ENCODE measurements around the gene ZNF580.

ZNF580 gene

DNA sequence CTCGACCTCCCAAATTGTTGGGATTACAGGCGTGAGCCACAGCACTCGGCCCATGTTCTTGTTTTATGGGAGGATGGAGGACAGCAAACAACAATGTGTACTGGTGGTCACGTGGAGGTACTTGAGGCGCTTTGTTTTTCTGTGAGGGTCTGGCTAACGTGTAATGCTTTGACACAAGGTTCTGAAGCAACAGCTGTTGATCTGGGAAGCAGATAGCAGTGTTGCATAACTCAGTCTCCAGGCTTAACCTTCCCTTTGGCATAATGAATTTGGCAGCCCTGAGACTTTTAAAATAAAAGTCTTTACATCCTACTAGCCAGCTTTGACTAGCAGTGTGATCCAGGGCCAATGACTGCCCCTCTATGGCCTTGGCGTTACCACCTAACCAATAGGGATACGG lies 6.9 kb upstream of the ZNF580 start:
- Histone ChIP-seq H3K9ac (ENCODE audit: low read length) (no peak overlapping the region), H3K36me3 (ENCODE audit: insufficient read depth, low read length) (no peaks in the 10 kb centered on the region), H3K4me3 (ENCODE audit: low read depth in 1 of 2, low read length in 2 of 2) (no peak overlapping the region), H3K9me3 (ENCODE audit: low read length) (no peaks in the 10 kb centered on the region), H3K27ac (ENCODE audit: low read depth, low read length) (peak overlapping the region; percentile 27), H3K4me1 (ENCODE audit: insufficient read depth, low read length) (peaks cover 28% of the 10 kb centered on the region), H3K27me3 (ENCODE audit: control insufficient read depth in 1 of 2, insufficient read depth in 2 of 2, low read length in 2 of 2) (no peaks in the 10 kb centered on the region)

DNA sequence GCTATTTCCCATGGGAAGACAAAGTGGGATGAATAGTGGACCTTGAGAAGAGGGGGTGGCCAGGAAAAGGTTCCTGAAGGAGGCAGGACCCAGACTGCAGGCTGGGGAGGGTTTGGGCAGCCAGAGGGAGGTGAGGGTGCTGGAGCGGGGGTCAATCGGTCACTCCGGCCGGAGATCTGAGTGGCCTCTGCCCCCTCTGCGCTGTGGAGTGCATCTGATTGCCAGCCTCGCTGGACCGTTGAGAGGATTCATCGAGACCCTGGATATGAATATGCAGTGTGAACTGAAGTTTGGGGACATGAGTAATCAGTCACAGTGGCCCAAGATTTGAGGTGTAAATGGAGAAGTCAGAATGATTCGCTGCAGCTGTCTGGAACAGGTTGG lies 5.5 kb upstream of the ZNF580 start:
- Histone ChIP-seq H3K4me3 (ENCODE audit: low read depth in 1 of 2, low read length in 2 of 2) (peak overlapping the region; percentile 47 to 98), H3K9ac (ENCODE audit: low read length) (peak overlapping the region; percentile 100), H3K36me3 (ENCODE audit: insufficient read depth, low read length) (no peaks in the 10 kb centered on the region), H3K4me1 (ENCODE audit: insufficient read depth, low read length) (peaks cover 42% of the 10 kb centered on the region), H3K27me3 (ENCODE audit: control insufficient read depth in 1 of 2, insufficient read depth in 2 of 2, low read length in 2 of 2) (no peaks in the 10 kb centered on the region), H3K27ac (ENCODE audit: low read depth, low read length) (peak overlapping the region; percentile 43), H3K9me3 (ENCODE audit: low read length) (no peaks in the 10 kb centered on the region)

DNA sequence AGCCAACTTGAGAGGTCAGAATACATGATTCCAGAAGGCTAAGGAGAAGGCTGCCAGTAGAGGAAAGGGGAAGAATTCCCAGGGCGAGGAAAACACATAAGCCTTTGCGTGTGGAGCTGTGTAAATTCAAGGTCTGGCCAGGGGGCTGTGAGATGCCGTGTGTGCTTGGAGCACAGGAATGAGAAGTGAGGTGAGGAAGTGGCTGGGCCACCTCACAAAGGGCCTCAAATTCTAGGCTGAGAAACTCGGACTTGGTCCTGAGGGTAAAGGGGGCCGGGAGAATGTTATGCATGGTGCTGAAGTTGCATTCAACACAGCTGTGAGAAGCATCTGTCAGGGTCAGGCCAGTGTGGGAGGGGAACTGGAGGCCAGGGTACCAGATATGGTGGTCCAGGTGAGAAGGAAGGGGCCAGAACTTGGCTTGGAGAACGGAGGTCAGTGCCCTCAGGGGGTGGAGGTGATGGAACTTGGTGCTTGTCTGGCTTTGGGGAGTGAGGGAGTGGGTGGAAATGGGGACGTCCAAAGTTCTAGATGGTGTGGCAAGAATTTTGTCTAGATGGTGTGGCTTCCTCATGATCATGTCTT lies 4.9 kb upstream of the ZNF580 start:
- no peaks in the 10 kb centered on the region for H3K9me3 ChIP-seq (ENCODE audit: low read length)
- peaks cover 44% of the 10 kb centered on the region for H3K4me1 ChIP-seq (ENCODE audit: insufficient read depth, low read length)
- peak overlapping the region; percentile 47 to 98 for H3K4me3 ChIP-seq (ENCODE audit: low read depth in 1 of 2, low read length in 2 of 2)

DNA sequence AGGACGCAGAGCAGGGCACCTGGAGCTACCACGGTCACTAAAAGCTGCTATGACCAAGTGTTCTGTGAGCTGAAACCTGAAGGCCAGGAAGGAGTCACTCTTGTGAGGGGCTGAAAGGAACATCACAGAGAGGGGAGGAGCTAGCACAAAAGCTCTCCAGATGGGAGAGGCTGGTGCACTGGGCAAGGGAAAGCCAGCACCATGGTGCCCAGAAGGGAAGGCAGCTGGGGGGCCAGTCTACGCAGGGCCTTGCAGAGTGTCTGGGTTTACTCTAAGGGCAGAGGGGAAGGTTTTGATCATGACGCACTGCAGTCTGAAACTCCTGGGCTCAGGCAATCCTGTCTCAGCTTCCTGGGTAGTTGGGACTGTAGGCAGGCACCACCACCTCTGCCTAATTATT lies 4.1 kb upstream of the ZNF580 start:
- H3K9ac ChIP-seq (ENCODE audit: low read length): no peak overlapping the region
- H3K27me3 ChIP-seq (ENCODE audit: control insufficient read depth in 1 of 2, insufficient read depth in 2 of 2, low read length in 2 of 2): no peaks in the 10 kb centered on the region
- peak overlapping the region in 1 of 2 donors; percentile 98 for H3K4me3 ChIP-seq (ENCODE audit: low read depth in 1 of 2, low read length in 2 of 2)
- no peaks in the 10 kb centered on the region for H3K36me3 ChIP-seq (ENCODE audit: insufficient read depth, low read length)
- H3K27ac ChIP-seq (ENCODE audit: low read depth, low read length): no peak overlapping the region
- no peaks in the 10 kb centered on the region for H3K9me3 ChIP-seq (ENCODE audit: low read length)
- H3K4me1 ChIP-seq (ENCODE audit: insufficient read depth, low read length): peaks cover 44% of the 10 kb centered on the region

More for the DNA sequence above, 4.9 kb upstream of the ZNF580 start:
- Histone ChIP-seq H3K27me3 (ENCODE audit: control insufficient read depth in 1 of 2, insufficient read depth in 2 of 2, low read length in 2 of 2) (no peaks in the 10 kb centered on the region), H3K9ac (ENCODE audit: low read length) (peak overlapping the region; percentile 100), H3K27ac (ENCODE audit: low read depth, low read length) (peak overlapping the region; percentile 43), H3K36me3 (ENCODE audit: insufficient read depth, low read length) (no peaks in the 10 kb centered on the region)

DNA sequence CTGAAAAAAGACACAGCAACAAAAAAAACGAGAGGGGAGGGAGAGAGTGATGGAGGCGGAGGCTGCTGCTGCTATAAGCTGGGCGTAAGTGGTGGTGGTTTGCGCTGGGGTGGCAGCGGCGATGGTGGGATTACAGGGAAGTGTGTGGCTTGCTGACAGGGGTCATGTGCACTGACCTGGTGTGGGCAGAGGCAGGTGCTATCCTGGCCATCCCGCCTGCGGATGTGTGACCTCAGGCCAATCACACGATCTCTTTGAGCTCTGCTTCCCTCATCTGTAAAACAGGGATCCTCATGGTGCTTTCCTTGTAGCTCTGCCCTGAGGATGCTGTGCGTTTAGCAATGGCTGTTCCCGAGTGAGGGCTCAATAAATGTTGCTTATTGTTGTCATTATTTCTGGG lies 3.3 kb upstream of the ZNF580 start:
- Histone ChIP-seq H3K4me3 (ENCODE audit: low read depth in 1 of 2, low read length in 2 of 2) (no peak overlapping the region), H3K9me3 (ENCODE audit: low read length) (no peaks in the 10 kb centered on the region), H3K9ac (ENCODE audit: low read length) (no peak overlapping the region), H3K36me3 (ENCODE audit: insufficient read depth, low read length) (no peaks in the 10 kb centered on the region), H3K27ac (ENCODE audit: low read depth, low read length) (no peak overlapping the region), H3K27me3 (ENCODE audit: control insufficient read depth in 1 of 2, insufficient read depth in 2 of 2, low read length in 2 of 2) (no peaks in the 10 kb centered on the region), H3K4me1 (ENCODE audit: insufficient read depth, low read length) (peaks cover 44% of the 10 kb centered on the region)

DNA sequence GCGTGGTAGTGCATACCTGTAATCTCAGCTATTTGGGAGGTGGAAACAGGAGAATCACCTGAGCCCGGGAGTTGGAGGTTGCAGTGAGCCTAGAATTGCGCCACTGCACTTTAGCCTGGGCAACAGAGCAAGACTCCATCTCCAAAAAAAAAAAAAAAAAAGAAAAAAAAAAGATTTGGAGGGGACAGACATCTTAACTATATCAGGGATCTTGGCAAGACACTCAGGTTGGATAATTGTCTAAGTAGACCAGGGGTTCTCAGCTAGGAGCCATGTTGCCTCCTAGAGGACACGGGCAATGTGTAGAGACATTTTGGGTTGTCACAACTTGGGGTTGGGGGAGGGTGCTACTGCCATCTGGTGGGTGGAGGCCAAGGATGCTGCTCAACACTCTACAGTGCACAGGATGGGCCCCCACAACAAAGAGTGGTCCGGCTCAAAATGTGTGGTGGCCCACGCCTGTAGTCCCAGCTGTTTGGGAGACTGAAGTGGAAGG lies 1.9 kb upstream of the ZNF580 start:
- no peaks in the 10 kb centered on the region for H3K36me3 ChIP-seq (ENCODE audit: insufficient read depth, low read length)
- peaks cover 44% of the 10 kb centered on the region for H3K4me1 ChIP-seq (ENCODE audit: insufficient read depth, low read length)
- H3K9ac ChIP-seq (ENCODE audit: low read length): no peak overlapping the region
- H3K4me3 ChIP-seq (ENCODE audit: low read depth in 1 of 2, low read length in 2 of 2): no peak overlapping the region
- H3K9me3 ChIP-seq (ENCODE audit: low read length): no peaks in the 10 kb centered on the region
- no peaks in the 10 kb centered on the region for H3K27me3 ChIP-seq (ENCODE audit: control insufficient read depth in 1 of 2, insufficient read depth in 2 of 2, low read length in 2 of 2)
- no peak overlapping the region for H3K27ac ChIP-seq (ENCODE audit: low read depth, low read length)

DNA sequence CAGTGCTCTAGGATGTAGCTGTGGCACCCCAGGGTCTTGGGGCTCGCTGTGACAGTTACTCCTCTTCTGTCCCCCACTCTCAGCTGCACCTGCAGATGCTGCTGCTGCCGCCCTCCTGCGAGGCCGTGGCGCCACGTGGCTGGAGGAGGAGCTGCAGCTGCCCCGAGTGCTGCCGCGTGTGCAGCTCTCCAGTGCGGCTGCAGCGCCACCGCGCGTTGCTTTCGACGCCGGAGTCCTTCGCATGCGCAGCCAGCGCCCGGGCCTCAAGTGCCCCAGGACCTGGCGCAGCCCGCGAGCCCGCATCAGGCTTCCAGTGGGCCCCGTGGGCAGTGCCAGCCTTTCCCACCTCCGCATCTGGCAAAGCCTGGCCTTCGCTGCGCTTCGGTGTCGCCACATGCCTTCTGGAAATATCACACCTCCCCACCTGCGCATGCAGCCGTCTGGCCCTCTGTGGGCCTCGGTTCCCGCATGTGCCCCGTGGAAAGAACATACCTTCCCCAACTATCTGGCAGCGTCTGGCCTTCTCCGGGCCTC lies 692 bp upstream of the ZNF580 start:
- Histone ChIP-seq H3K27ac (ENCODE audit: low read depth, low read length) (peak overlapping the region; percentile 84), H3K36me3 (ENCODE audit: insufficient read depth, low read length) (peaks cover 5% of the 10 kb centered on the region), H3K9me3 (ENCODE audit: low read length) (no peaks in the 10 kb centered on the region), H3K27me3 (ENCODE audit: control insufficient read depth in 1 of 2, insufficient read depth in 2 of 2, low read length in 2 of 2) (no peaks in the 10 kb centered on the region), H3K9ac (ENCODE audit: low read length) (peak overlapping the region; percentile 39), H3K4me3 (ENCODE audit: low read depth in 1 of 2, low read length in 2 of 2) (peak overlapping the region; percentile 64 to 78), H3K4me1 (ENCODE audit: insufficient read depth, low read length) (peaks cover 53% of the 10 kb centered on the region)

DNA sequence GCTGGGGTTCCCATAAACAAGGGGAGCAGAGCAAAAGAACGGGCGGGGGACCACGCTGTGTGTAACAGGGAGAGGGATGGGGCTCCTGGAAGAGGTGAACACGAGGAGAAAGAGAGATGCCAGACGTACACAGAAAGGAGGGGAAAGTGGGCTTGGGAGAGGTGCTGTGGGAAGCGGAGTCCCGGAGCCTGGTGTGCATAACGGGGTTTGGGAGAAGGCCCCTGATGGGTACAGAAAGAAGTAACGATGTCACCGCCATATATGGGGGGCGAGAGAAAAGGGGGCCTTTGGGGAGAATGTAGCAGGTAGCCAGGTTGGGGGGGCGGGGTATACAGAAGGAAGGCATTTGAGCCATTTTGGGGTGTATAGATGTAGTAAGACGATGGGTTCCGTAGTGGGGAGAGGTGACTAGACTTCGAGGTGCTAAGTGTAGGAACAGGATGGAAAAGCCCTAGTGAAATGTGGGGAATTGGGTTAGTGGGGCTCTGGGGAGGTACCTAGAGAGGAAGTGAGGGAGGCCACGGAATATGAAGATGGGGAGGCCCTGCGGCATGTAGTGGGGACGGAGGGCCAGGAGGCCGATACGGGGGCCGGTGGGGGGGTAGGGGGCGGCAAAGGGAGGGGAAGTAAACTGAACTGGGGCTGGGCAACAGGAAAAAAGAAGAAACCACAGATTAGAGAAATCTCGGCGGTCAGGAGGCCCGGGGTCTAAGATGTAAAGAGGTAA lies 787 bp downstream of the ZNF580 start:
- Histone ChIP-seq H3K4me3 (ENCODE audit: low read depth in 1 of 2, low read length in 2 of 2) (peak overlapping the region; percentile 78 to 95), H3K36me3 (ENCODE audit: insufficient read depth, low read length) (peaks cover 10% of the 10 kb centered on the region), H3K4me1 (ENCODE audit: insufficient read depth, low read length) (peaks cover 42% of the 10 kb centered on the region)

DNA sequence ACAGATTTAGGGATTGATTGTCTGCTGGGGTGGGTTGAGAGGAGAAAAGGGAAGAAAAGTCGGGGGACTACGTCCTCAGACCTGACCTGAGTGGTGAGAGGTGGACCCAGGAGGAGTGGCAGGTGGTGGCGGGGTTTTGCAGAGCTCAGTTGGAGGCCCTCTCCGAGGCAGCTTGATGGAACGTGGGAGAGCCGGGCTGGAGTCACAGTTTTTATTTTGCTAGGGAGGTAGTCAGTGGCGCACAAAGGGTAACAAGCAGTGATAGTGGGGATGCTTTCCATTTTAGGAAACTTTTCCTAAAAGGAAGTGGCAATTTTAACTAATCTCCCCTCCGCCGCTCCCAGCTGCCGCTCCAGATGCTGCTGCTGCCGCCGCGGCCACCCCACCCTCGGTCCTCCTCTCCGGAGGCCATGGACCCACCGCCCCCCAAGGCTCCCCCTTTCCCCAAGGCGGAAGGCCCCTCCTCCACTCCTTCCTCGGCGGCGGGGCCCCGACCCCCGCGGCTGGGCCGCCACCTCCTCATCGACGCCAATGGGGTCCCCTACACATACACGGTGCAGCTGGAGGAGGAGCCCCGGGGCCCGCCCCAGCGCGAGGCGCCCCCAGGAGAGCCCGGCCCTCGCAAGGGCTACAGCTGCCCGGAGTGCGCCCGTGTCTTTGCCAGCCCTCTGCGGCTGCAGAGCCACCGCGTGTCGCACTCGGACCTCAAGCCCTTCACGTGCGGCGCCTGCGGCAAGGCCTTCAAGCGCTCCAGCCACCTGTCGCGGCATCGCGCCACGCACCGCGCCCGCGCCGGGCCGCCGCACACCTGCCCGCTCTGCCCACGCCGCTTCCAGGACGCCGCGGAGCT lies 1.6 kb downstream of the ZNF580 start:
- Histone ChIP-seq H3K4me1 (ENCODE audit: insufficient read depth, low read length) (peaks cover 40% of the 10 kb centered on the region), H3K9me3 (ENCODE audit: low read length) (no peaks in the 10 kb centered on the region), H3K27ac (ENCODE audit: low read depth, low read length) (peak overlapping the region; percentile 84), H3K9ac (ENCODE audit: low read length) (peak overlapping the region; percentile 39), H3K27me3 (ENCODE audit: control insufficient read depth in 1 of 2, insufficient read depth in 2 of 2, low read length in 2 of 2) (no peaks in the 10 kb centered on the region), H3K4me3 (ENCODE audit: low read depth in 1 of 2, low read length in 2 of 2) (peak overlapping the region; percentile 78 to 95), H3K36me3 (ENCODE audit: insufficient read depth, low read length) (peaks cover 10% of the 10 kb centered on the region)

More for the DNA sequence above, 787 bp downstream of the ZNF580 start:
- Histone ChIP-seq H3K27me3 (ENCODE audit: control insufficient read depth in 1 of 2, insufficient read depth in 2 of 2, low read length in 2 of 2) (no peaks in the 10 kb centered on the region), H3K9me3 (ENCODE audit: low read length) (no peaks in the 10 kb centered on the region), H3K27ac (ENCODE audit: low read depth, low read length) (peak overlapping the region; percentile 84), H3K9ac (ENCODE audit: low read length) (peak overlapping the region; percentile 54)

DNA sequence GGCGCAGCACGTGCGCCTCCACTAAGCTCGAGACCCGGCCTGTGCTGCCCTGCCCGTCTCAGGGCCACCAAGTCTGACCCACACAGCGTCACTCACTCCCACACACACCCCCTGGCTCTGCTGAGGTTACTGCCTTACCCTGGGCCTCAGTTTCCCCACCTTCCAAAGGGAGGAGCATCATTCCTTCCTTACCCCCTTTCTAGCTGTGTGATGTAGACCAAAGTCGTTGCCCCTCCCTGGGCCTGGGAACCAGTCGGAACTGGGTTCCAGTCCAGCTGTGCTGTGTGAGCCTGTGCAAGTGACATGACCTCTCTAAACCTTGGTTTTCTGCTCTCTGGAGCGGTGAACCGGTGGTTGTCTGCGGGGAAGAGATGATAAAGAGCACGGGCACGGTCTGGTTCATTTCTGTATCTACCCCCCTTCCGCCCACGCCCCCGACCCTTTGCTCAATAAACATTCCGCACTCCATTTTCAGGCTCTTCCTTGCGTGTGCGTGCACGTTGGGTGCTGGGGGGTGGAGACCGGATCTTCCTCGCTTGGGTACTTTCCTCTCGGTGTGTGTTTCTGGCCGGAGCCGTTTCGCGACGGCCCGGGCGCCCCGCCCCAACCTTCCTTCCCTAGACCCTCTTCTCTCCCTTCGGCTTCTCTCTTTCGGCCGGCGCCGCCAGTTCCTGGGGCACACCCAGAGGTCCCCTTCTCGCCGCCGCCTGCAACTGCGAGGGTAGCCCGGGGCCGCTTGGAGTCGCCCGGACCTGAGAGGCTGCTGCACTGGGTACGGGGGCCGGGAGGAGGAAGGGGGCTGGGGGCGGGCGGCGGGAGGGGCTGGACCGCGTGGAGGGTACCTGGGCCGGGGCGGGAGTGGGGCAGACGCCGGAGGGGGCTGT lies 2.4 kb downstream of the ZNF580 start, which contains the start of gene ZNF581:
ZNF581 (plus strand) TSS at position 647 of the 884 bp plus-strand sequence. CDS start 923 bp downstream, outside the sequence.
- no peaks in the 10 kb centered on the region for H3K27me3 ChIP-seq (ENCODE audit: control insufficient read depth in 1 of 2, insufficient read depth in 2 of 2, low read length in 2 of 2)
- peak within 1 kb of the TSS; percentile 78 to 95 for H3K4me3 ChIP-seq (ENCODE audit: low read depth in 1 of 2, low read length in 2 of 2)
- H3K27ac ChIP-seq (ENCODE audit: low read depth, low read length): peak within 1 kb of the TSS; percentile 84
- H3K9ac ChIP-seq (ENCODE audit: low read length): peak within 1 kb of the TSS; percentile 58
- H3K4me1 ChIP-seq (ENCODE audit: insufficient read depth, low read length): peaks cover 40% of the 10 kb centered on the region
- H3K36me3 ChIP-seq (ENCODE audit: insufficient read depth, low read length): peaks cover 10% of the 10 kb centered on the region
- H3K9me3 ChIP-seq (ENCODE audit: low read length): no peaks in the 10 kb centered on the region

Measured in muscle layer of colon (tissue), 2 donors.